Neural cell (in vitro differentiated cells): ENCODE results near the gene AURKA.

Source experiments
- CTCF ChIP-seq: fragments of 450-650 bp; IDR thresholded peaks from 2 replicates; pipeline ENCODE4 v1.5.1; 2014; ENCODE audit warnings: antibody characterized with exemption, mild to moderate bottlenecking, moderate library complexity; ENCODE audit not compliant: poor library complexity, severe bottlenecking
- EP300 ChIP-seq: fragments of 450-650 bp; conservative IDR thresholded peaks from 2 replicates; pipeline ENCODE4 v1.6.1; 2014; ENCODE audit warnings: antibody characterized with exemption, mild to moderate bottlenecking, moderate library complexity; ENCODE audit not compliant: poor library complexity, severe bottlenecking
- EZH2 ChIP-seq: fragments of 200-600, 300-800 bp; shearing (Covaris generic), sonication (generic); IDR thresholded peaks from 2 replicates; pipeline ENCODE4 v1.6.1; 2014; ENCODE audit warnings: antibody characterized with exemption, low read length, borderline replicate concordance, mild to moderate bottlenecking; ENCODE audit not compliant: insufficient read depth, poor library complexity, severe bottlenecking
- MXI1 ChIP-seq: fragments of 450-650 bp; conservative IDR thresholded peaks from 2 replicates; pipeline ENCODE4 v1.6.1; 2014; ENCODE audit warnings: antibody characterized with exemption, mild to moderate bottlenecking; ENCODE audit not compliant: poor library complexity, severe bottlenecking
- POLR2AphosphoS5 ChIP-seq: IDR thresholded peaks from 2 replicates; pipeline ENCODE4 v1.6.1; 2012
- RAD21 ChIP-seq: fragments of 450-650 bp; conservative IDR thresholded peaks from 2 replicates; pipeline ENCODE4 v1.6.1; 2014; ENCODE audit warnings: antibody characterized with exemption, mild to moderate bottlenecking, moderate library complexity
- REST ChIP-seq: IDR thresholded peaks from 2 replicates; pipeline ENCODE4 v1.6.1; 2012; ENCODE audit warnings: borderline replicate concordance
- SMC3 ChIP-seq: fragments of 450-650 bp; conservative IDR thresholded peaks from 2 replicates; pipeline ENCODE4 v1.6.1; 2014; ENCODE audit warnings: antibody characterized with exemption, mild to moderate bottlenecking, moderate library complexity; ENCODE audit not compliant: poor library complexity
- TAF1 ChIP-seq: IDR thresholded peaks from 2 replicates; pipeline ENCODE4 v1.6.1; 2012; ENCODE audit warnings: low read depth

DNA sequence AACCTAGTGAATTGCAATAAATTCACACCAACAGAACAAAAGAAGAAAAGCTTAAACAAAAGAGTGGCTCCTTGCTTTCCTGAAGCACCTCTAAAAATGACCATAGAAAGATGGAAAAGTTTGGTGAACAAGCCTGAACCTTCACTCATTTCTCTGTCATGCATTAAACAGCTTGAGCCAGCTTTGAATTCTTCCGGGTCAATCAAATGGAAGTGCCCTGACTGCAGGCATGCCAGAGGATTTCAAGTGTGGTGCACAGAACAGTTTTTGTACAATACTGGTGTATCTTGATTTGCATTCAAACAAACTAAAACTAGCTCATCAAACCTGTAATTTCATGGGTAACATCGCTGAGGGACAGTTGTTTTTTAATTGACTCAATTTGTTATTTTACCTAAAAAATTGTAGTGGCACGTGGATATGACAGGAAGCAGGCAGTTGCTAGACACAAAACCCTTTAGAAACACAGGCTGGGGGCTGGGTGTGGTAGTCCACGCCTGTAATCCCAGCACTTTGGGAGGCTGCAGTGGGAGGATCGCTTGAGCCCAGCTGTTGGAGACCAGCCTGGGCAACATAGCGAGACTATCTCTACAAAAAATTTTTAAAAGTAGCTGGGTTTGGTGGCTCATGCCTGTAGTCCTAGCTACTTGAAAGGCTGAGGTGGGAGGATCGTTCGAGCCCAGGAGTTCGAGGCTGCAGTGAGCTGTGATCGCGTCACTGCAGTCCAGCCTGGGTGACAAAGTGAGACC, 29.1 kb upstream of the AURKA start:
- TF ChIP-seq REST (no peak), TAF1 (no peak), CTCF (no peak), EZH2 (no peak), RAD21 (no peak), POLR2AphosphoS5 (no peak), MXI1 (no peak), SMC3 (no peak), EP300 (no peak)
